RWPE2 (cell line): ENCODE results near the gene SIAH3.

Experiments
- ATAC-seq: fragments of 200-7000 bp; cut with Tn5 transposase; 3 replicates; pipeline ENCODE4 v1.9.1; 2021; ENCODE audit warnings: low read depth
- DNase-seq: peaks from one replicate; pipeline ENCODE4 v3.0.0-alpha.2; 2020; ENCODE audit warnings: low spot score
- H3K27ac ChIP-seq: fragments of 450-650 bp; 2 replicates; pipeline ENCODE4 v1.5.1; 2017; ENCODE audit warnings: mild to moderate bottlenecking; ENCODE audit not compliant: poor library complexity, severe bottlenecking
- H3K27me3 ChIP-seq: fragments of 250-450 bp; sonication (Bioruptor Pico); 2 replicates; pipeline ENCODE4 v1.5.1; 2021; ENCODE audit warnings: mild to moderate bottlenecking, moderate library complexity; ENCODE audit not compliant: insufficient read depth, poor library complexity, severe bottlenecking
- H3K36me3 ChIP-seq: fragments of 250-450 bp; sonication (Bioruptor Pico); 2 replicates; pipeline ENCODE4 v1.5.1; 2020; ENCODE audit warnings: low read depth, mild to moderate bottlenecking, moderate library complexity
- H3K4me1 ChIP-seq: fragments of 250-450 bp; sonication (Bioruptor Pico); 2 replicates; pipeline ENCODE4 v1.5.1; 2021; ENCODE audit warnings: mild to moderate bottlenecking, moderate library complexity; ENCODE audit not compliant: insufficient read depth, poor library complexity, severe bottlenecking
- H3K4me3 ChIP-seq: fragments of 250-450 bp; sonication (Bioruptor Pico); 2 replicates; pipeline ENCODE4 v1.5.1; 2021; ENCODE audit warnings: mild to moderate bottlenecking, moderate library complexity; ENCODE audit not compliant: severe bottlenecking
- H3K9me3 ChIP-seq: fragments of 250-450 bp; sonication (Bioruptor Pico); 2 replicates; pipeline ENCODE4 v1.5.1; 2021; ENCODE audit warnings: mild to moderate bottlenecking, moderate library complexity; ENCODE audit not compliant: severe bottlenecking
- TF ChIP-seq, protein P1 (sequence below): fragments of 450-650 bp; IDR thresholded peaks from one replicate; pipeline ENCODE4 v1.5.1; 2017; ENCODE audit warnings: mild to moderate bottlenecking, moderate library complexity; ENCODE audit not compliant: poor library complexity, severe bottlenecking

The SIAH3 gene

GRCh38 chr13:45820106-45820838 is 31.3 kb downstream of the SIAH3 start:
- Histone ChIP-seq H3K4me3 (no peak overlapping the region), H3K27me3 (no peaks in the 10 kb centered on the region), H3K27ac (no peak overlapping the region), H3K9me3 (no peaks in the 10 kb centered on the region), H3K36me3 (no peaks in the 10 kb centered on the region), H3K4me1 (no peaks in the 10 kb centered on the region)
- DNase-seq (no peak), ATAC-seq (no peak)
- TF ChIP-seq, protein P1, sequence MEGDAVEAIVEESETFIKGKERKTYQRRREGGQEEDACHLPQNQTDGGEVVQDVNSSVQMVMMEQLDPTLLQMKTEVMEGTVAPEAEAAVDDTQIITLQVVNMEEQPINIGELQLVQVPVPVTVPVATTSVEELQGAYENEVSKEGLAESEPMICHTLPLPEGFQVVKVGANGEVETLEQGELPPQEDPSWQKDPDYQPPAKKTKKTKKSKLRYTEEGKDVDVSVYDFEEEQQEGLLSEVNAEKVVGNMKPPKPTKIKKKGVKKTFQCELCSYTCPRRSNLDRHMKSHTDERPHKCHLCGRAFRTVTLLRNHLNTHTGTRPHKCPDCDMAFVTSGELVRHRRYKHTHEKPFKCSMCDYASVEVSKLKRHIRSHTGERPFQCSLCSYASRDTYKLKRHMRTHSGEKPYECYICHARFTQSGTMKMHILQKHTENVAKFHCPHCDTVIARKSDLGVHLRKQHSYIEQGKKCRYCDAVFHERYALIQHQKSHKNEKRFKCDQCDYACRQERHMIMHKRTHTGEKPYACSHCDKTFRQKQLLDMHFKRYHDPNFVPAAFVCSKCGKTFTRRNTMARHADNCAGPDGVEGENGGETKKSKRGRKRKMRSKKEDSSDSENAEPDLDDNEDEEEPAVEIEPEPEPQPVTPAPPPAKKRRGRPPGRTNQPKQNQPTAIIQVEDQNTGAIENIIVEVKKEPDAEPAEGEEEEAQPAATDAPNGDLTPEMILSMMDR, result no peak

GRCh38 chr13:45817833-45818232 is 33.7 kb downstream of the SIAH3 start:
- TF ChIP-seq, protein P1, result peak; percentile 10
- Histone ChIP-seq H3K27me3 (no peaks in the 10 kb centered on the region), H3K9me3 (no peaks in the 10 kb centered on the region), H3K36me3 (no peaks in the 10 kb centered on the region), H3K4me3 (no peak overlapping the region), H3K4me1 (peaks cover under 1% of the 10 kb centered on the region), H3K27ac (no peak overlapping the region)
- no peak for DNase-seq
- no peak for ATAC-seq

GRCh38 chr13:45816427-45816826 is 35.1 kb downstream of the SIAH3 start:
- no peaks in the 10 kb centered on the region for H3K36me3 ChIP-seq
- DNase-seq, result no peak
- no peaks in the 10 kb centered on the region for H3K27me3 ChIP-seq
- no peak overlapping the region for H3K27ac ChIP-seq
- ATAC-seq, result no peak
- H3K4me1 ChIP-seq, result peaks cover 11% of the 10 kb centered on the region
- TF ChIP-seq, protein P1, result no peak
- H3K4me3 ChIP-seq, result no peak overlapping the region
- no peaks in the 10 kb centered on the region for H3K9me3 ChIP-seq

DNA sequence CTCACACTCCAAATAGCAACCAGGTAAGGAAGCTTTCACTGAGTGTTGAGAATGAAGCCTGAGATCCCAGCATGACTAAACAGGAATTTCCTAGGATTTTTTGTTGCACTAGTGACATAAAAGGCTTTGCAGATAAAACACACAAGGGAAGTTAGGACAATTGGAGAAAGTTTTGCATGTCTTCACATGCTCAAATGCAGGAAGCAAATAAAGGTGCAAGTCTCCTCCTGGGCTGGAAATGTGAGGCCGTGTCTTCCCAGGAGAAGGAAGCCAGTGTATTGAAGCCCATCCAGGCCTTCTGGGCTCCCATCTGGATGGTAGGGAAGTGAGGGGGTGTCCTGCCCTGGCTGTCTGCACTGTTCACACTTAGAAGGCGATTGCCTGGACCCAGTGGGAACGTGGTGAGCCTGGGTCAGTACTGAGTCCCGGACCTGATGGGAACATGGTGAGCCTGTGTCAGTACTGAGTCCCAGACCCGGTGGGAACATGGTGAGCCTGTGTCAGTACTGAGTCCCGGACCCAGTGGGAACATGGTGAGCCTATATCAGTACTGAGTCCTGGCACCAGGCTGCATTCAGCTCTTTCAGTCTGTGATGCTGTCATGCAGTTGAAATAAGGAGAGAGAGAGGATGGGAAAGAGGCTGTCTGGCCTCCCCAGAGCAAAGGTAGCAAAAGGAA is 38.7 kb downstream of the SIAH3 start:
- DNase-seq, result no peak
- no peaks in the 10 kb centered on the region for H3K27me3 ChIP-seq

More for the DNA sequence above, 38.7 kb downstream of the SIAH3 start:
- ATAC-seq, result no peak; the same call in 2 of the 3 replicates
- H3K4me3 ChIP-seq, result no peak overlapping the region
- H3K9me3 ChIP-seq, result no peaks in the 10 kb centered on the region
- no peak overlapping the region for H3K27ac ChIP-seq
- H3K4me1 ChIP-seq, result peaks cover 11% of the 10 kb centered on the region
- H3K36me3 ChIP-seq, result no peaks in the 10 kb centered on the region
- TF ChIP-seq, protein P1, result no peak
